GM18526 (cell line): Measurements from ENCODE around the gene MAST1.

ENCODE experiments used
- POLR2A ChIP-seq: IDR thresholded peaks from 3 replicates; pipeline ENCODE4 v1.6.1; 2011; ENCODE audit not compliant: insufficient read length; ENCODE audit errors: extremely low read depth

The MAST1 gene

DNA sequence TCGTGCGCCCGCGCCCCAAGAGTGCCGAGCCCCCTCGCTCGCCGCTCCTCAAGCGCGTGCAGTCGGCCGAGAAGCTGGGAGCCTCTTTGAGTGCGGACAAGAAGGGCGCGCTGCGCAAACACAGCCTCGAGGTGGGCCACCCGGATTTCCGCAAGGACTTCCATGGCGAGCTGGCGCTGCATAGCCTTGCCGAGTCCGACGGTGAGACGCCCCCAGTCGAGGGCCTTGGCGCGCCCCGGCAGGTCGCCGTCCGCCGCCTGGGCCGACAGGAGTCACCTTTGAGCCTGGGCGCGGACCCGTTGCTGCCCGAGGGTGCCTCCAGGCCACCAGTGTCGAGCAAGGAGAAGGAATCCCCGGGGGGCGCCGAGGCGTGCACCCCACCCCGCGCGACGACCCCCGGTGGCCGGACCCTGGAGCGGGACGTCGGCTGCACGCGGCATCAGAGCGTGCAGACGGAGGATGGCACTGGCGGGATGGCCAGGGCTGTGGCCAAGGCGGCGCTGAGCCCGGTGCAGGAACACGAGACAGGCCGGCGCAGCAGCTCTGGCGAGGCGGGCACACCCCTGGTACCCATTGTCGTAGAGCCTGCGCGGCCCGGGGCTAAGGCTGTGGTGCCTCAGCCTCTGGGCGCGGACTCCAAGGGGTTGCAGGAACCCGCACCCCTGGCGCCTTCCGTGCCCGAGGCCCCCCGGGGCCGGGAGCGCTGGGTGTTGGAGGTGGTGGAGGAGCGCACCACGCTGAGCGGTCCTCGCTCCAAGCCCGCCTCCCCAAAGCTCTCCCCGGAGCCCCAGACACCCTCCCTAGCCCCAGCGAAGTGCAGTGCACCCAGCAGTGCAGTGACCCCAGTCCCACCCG is 35.8 kb downstream of the MAST1 start:
- no peak for TF ChIP-seq POLR2A

DNA sequence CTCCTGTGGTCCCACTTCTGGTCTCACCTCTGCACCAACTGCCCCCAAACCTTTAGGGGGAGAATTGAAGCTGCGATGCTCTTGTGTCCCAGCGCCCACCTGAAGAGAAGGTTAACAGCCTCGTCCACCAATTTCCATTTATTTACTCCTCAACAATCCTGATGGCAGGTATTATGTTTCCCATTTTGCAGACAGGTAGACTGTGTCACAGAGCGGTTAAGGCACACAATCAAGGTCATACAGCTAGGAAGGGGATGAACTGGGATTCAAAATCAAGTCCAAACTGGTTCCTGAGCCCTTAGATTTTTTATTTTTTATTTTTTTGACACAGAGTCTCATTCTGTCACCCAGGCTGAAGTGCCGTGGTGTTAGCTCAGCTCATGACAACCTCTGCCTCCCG is 36.8 kb downstream of the MAST1 start:
- TF ChIP-seq POLR2A = no peak

DNA sequence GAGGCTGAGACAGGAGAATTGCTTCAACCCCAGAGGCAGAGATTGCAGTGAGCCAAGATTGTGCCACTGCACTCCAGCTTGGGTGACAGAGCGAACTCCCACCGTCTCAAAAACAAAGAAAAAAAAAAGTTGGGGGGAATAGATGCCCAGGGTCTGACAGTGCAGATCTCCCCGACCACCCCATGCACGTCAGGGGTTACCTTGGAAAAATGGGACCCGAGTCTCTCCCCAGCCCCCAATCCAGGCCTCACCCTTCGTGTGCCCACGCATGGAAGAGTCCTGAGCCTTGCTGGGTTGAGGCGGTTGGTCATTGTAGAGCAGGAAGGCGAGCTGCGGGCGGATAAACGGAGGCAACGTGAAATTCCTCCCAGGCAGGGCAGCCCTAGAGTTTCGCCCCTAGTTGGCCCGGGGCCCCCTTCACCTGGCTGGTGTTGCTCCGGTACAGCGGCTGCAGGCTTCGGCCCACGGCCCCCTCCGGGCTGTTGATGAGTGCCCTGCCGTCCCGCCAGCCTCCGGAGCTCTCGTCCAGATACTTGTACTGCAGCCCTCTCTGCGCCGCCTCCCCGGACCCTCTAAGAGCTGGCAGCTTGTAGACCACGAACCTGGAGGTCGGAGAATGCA is 42.3 kb downstream of the MAST1 start:
- no peak for TF ChIP-seq POLR2A

GRCh38 chr19:12881172-12881808 is 43.0 kb downstream of the MAST1 start, which contains the start of gene DNASE2:
DNASE2 (minus strand) TSS chr19:12881449; CDS start chr19:12881375, 74 bp downstream.
- peak; percentile 88 for TF ChIP-seq POLR2A

GRCh38 chr19:12882589-12882988 is 44.3 kb downstream of the MAST1 start:
- no peak for TF ChIP-seq POLR2A

- no peak for TF ChIP-seq POLR2A
These were observed 45.9 kb downstream of the MAST1 start for GRCh38 chr19:12884202-12884601.

DNA sequence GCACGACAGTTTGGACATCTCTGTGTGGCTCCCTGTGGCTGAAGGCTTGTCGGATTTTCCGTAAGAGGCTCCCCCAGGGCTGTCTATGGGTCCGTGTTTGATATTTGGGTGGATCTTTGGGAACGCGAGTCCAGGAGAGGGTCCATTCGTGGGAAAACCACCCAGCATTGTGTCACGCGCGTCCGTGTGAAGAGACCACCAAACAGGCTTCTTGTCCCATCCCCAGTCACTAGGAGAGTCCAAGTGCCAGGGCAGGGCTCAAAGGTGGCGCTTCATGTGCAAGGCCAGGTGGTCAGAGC is 46.3 kb downstream of the MAST1 start:
- no peak for TF ChIP-seq POLR2A

GRCh38 chr19:12884926-12885748 is 46.8 kb downstream of the MAST1 start:
- peak; percentile 37 for TF ChIP-seq POLR2A

GRCh38 chr19:12885749-12886650 is 47.7 kb downstream of the MAST1 start:
- TF ChIP-seq POLR2A = no peak

DNA sequence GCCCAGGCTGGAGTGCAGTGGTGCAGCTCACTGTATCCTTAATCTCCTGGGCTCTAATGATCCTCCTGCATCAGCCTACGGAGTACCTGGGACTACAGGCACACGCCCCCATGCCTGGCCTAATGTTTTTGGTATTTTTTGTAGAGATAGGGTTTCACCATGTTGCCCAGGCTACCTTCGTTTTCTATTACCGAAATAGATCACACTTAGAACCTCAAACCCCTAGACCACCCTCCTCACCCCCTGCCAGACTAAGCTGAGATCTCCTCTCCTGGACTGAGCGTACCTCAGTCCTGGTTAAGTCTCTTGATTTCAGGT is 48.3 kb downstream of the MAST1 start:
- TF ChIP-seq POLR2A = no peak

DNA sequence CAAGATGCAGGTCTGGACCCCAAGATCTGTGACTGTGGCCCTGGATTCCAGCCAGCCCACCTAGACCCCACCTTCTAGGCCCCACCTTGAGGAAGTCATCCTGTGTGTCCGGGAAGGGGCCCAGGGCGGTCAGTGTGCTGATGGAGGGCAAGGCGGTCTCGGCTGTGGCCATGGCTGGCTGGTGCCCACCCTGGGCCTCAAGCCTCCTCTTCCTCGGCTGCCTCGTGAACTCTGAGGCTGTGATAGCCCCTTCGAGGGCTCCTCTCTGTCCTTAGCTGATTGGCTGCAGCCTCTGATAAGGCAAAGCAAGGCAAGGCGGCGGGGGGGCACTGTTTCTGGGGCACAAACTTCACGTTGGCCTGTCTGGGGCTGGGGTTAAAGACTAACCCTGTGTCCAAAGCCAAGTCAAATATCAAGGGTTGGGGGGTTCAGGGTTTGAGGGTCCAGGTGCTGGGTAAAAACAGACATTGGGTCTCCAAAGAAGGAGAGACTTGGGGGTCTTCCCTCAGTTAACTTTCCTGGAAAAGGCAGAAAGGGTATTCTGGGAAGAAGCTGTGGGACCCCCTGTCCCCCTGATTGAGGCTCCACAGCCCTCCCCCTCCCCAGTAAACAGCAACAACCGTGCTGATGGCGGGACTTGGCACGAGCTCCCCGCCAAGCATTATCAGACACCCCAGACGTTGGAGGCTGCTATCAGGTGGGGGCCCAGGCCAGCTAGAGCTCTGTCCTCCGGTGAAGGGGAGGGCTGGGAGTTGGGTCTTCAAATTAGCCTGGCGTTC is 48.8 kb downstream of the MAST1 start, which contains the start of gene KLF1:
TSS of gene KLF1 (minus strand) at position 233 of the 779 bp plus-strand sequence. CDS start at position 172, 61 bp downstream.
- no peak for TF ChIP-seq POLR2A

DNA sequence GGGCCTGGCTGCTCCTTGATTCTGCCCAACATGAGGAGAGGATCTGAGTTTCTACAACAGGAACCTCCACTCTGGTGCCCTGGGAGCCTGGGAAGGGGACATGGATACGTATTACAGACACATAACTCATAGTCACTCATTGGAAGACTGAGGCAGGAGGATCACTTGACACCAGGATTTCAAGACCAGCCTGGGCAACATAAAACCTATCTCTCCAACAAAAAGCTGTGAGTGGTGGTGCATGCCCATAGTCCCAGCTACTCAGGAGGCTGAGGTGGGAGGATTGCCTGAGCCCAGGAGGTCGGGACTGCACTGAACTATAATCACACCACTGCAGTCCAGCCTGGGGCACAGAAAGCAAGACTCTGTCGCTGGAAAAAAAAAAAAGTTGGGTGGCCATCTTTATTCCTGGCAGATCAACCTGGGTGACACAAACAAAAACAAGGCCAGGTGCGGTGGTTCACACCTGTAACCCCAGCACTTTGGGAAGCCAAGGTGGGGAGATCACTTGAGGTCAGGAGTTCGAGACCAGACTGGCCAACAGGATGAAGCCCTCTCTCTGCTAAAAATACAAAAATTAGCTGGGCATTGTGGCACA is 49.8 kb downstream of the MAST1 start:
- no peak for TF ChIP-seq POLR2A
